KMS-11 (cell line): ENCODE results near the gene CCL7.

ENCODE experiments used
- H2AFZ ChIP-seq: fragments of 200-600 bp; sonication (generic); 2 replicates; pipeline ENCODE4 v1.6.1; 2016; ENCODE audit warnings: antibody characterized with exemption, mixed run types, low read depth
- H3K27ac ChIP-seq: fragments of 200-600 bp; sonication (generic); 2 replicates; pipeline ENCODE4 v1.6.1; 2016; ENCODE audit warnings: mild to moderate bottlenecking, mixed run types
- H3K27me3 ChIP-seq: fragments of 200-600 bp; sonication (generic); 2 replicates; pipeline ENCODE4 v1.6.1; 2017; ENCODE audit warnings: mild to moderate bottlenecking, low read depth, mixed run types, moderate library complexity; ENCODE audit not compliant: insufficient read depth
- H3K36me3 ChIP-seq: fragments of 200-600 bp; sonication (generic); 2 replicates; pipeline ENCODE4 v1.6.1; 2017; ENCODE audit warnings: mild to moderate bottlenecking, mixed run types; ENCODE audit not compliant: insufficient read depth
- H3K4me1 ChIP-seq: fragments of 200-600 bp; sonication (generic); 2 replicates; pipeline ENCODE4 v1.6.1; 2016; ENCODE audit warnings: mild to moderate bottlenecking, low read depth, mixed run types; ENCODE audit not compliant: poor library complexity, severe bottlenecking
- H3K4me2 ChIP-seq: fragments of 200-600 bp; sonication (generic); 2 replicates; pipeline ENCODE4 v1.7.0; 2016; ENCODE audit warnings: mild to moderate bottlenecking, mixed run types
- H3K4me3 ChIP-seq: fragments of 200-600 bp; sonication (generic); IDR thresholded peaks from 2 replicates; pipeline ENCODE4 v1.6.1; 2017; ENCODE audit warnings: low read depth, low read length, mixed read lengths; ENCODE audit not compliant: insufficient read depth
- H3K79me2 ChIP-seq: fragments of 200-600 bp; sonication (generic); 2 replicates; pipeline ENCODE4 v1.6.1; 2016; ENCODE audit warnings: low read depth, mixed run types; ENCODE audit not compliant: insufficient read depth
- H3K9ac ChIP-seq: fragments of 200-600 bp; sonication (generic); 2 replicates; pipeline ENCODE4 v1.6.1; 2016; ENCODE audit warnings: mild to moderate bottlenecking, mixed run types
- H4K20me1 ChIP-seq: fragments of 200-600 bp; sonication (generic); 2 replicates; pipeline ENCODE4 v1.6.1; 2016; ENCODE audit warnings: mild to moderate bottlenecking, mixed run types; ENCODE audit not compliant: insufficient read depth
- TF ChIP-seq, protein P1 (sequence below): fragments of 200-600 bp; sonication (generic); conservative IDR thresholded peaks from 2 replicates; pipeline ENCODE4 v1.6.1; 2017; ENCODE audit warnings: low read depth, mild to moderate bottlenecking, antibody characterized with exemption, low read length, moderate library complexity, mixed read lengths

CCL7 gene

GRCh38 chr17:34236281-34236892, 33.6 kb upstream of the CCL7 start:
- Histone ChIP-seq H3K9ac (no peak overlapping the region), H3K27ac (no peak overlapping the region)
- TF ChIP-seq, protein P1, sequence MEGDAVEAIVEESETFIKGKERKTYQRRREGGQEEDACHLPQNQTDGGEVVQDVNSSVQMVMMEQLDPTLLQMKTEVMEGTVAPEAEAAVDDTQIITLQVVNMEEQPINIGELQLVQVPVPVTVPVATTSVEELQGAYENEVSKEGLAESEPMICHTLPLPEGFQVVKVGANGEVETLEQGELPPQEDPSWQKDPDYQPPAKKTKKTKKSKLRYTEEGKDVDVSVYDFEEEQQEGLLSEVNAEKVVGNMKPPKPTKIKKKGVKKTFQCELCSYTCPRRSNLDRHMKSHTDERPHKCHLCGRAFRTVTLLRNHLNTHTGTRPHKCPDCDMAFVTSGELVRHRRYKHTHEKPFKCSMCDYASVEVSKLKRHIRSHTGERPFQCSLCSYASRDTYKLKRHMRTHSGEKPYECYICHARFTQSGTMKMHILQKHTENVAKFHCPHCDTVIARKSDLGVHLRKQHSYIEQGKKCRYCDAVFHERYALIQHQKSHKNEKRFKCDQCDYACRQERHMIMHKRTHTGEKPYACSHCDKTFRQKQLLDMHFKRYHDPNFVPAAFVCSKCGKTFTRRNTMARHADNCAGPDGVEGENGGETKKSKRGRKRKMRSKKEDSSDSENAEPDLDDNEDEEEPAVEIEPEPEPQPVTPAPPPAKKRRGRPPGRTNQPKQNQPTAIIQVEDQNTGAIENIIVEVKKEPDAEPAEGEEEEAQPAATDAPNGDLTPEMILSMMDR: no peak

DNA sequence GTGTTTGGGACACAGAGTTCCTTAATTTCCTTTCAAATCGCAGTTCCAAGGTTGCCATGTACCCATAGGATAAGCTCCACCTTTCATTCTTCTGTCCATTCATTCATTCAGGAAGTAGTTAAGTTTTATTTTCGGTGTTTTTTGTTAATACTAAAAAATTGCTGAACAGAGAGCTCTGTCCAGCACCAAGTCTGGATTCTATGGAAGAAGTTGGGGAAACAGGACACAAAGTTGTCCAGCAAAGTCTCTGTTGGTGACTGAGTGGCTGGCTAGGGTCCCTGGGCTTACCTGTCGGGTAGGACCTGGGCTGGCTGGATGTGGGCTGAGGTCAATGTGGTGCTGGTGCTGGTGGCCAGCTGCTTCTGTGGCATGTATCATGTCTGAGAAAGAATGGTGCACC, 32.6 kb upstream of the CCL7 start:
- Histone ChIP-seq H4K20me1 (no peaks in the 10 kb centered on the region), H3K4me3 (no peak overlapping the region), H3K36me3 (no peaks in the 10 kb centered on the region), H3K4me2 (no peak overlapping the region), H2AFZ (no peak overlapping the region), H3K27me3 (no peaks in the 10 kb centered on the region), H3K4me1 (no peaks in the 10 kb centered on the region), H3K9ac (no peak overlapping the region), H3K27ac (no peak overlapping the region), H3K79me2 (no peaks in the 10 kb centered on the region)
- TF ChIP-seq, protein P1: no peak

More at GRCh38 chr17:34236281-34236892, 33.6 kb upstream of the CCL7 start:
- no peaks in the 10 kb centered on the region for H3K79me2 ChIP-seq
- no peaks in the 10 kb centered on the region for H4K20me1 ChIP-seq
- H3K4me1 ChIP-seq: no peaks in the 10 kb centered on the region
- no peak overlapping the region for H3K4me2 ChIP-seq
- no peak overlapping the region for H2AFZ ChIP-seq
- H3K36me3 ChIP-seq: no peaks in the 10 kb centered on the region
- no peaks in the 10 kb centered on the region for H3K27me3 ChIP-seq
- H3K4me3 ChIP-seq: no peak overlapping the region

DNA sequence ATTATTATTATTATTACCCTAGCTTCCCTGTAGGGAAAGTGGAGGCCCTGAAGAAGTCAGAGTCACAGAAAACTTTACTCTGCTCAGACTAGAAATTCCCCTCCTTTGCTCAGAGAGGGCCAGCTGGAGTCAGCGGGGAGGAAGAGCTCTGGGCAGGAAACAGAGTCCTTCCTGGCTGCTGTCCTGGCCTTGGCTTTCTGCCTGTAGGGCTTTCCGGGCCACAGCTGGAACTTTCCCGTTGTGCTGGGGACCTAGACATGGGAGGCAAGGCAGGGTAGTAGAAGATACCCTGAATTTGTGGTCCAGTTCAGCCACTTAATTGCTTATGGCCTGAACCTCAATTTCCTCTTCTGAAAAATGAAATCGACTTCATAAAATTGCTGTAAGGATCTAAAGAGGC, 29.0 kb upstream of the CCL7 start:
- no peaks in the 10 kb centered on the region for H3K27me3 ChIP-seq
- no peaks in the 10 kb centered on the region for H3K36me3 ChIP-seq
- no peak overlapping the region for H3K4me3 ChIP-seq
- TF ChIP-seq, protein P1: no peak
- no peaks in the 10 kb centered on the region for H4K20me1 ChIP-seq
- H3K9ac ChIP-seq: no peak overlapping the region
- no peaks in the 10 kb centered on the region for H3K79me2 ChIP-seq
- no peak overlapping the region for H3K4me2 ChIP-seq
- no peak overlapping the region for H3K27ac ChIP-seq
- H2AFZ ChIP-seq: no peak overlapping the region
- H3K4me1 ChIP-seq: no peaks in the 10 kb centered on the region

DNA sequence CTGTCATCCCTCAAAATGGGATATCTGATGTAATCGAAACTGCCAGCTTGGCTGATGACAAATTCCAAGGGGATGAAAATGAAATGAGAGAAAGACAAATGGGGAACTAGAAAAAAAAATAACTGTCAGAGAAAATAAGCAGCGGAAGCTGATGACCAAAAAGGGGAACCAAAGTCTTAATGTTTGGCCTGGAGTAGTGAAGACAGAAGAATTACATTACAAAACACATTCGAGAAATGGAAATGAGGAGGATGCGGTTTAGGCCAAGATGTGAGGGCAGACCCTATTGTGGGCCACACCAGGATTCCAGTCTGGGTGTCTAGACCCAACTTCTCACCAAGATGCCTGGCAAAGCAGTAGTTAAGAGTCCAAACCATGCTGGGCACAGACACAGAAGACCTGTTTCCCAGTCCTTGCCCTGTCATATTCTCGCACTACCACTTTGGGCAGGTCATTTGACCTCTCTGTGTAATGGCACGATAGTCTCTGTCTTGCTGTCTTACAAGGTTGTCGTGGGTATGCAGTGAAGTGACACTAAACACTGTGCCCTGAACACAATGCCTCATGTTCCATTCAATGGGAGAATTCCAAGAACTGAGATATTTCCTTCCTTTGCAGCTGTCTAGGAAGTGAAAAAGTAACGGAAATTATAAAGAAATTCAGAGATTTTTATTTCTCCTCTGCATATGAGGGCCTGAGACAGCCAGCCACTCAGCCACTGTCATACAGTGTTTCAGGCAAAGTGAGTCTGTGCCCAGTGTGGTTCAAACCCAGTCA, 27.2 kb upstream of the CCL7 start:
- H3K4me2 ChIP-seq: no peak overlapping the region
- H3K36me3 ChIP-seq: no peaks in the 10 kb centered on the region
- no peak overlapping the region for H3K9ac ChIP-seq
- peaks cover 5% of the 10 kb centered on the region for H3K4me1 ChIP-seq
- H3K27ac ChIP-seq: no peak overlapping the region
- no peak overlapping the region for H2AFZ ChIP-seq
- H3K79me2 ChIP-seq: no peaks in the 10 kb centered on the region
- H4K20me1 ChIP-seq: no peaks in the 10 kb centered on the region
- TF ChIP-seq, protein P1: no peak
- no peak overlapping the region for H3K4me3 ChIP-seq
- no peaks in the 10 kb centered on the region for H3K27me3 ChIP-seq
